GM12874 (cell line): ENCODE results near the gene PSMA5.

Source experiments
- CTCF ChIP-seq: IDR thresholded peaks from 2 replicates; pipeline ENCODE4 v1.5.1; 2011; ENCODE audit warnings: low read depth, mild to moderate bottlenecking, control low read depth, low read length, moderate library complexity; ENCODE audit not compliant: insufficient read depth

PSMA5 gene

GRCh38 chr1:109379907-109380306 is 46.3 kb downstream of the PSMA5 start:
- no peak for TF ChIP-seq CTCF

GRCh38 chr1:109379422-109379821 is 46.8 kb downstream of the PSMA5 start:
- no peak for TF ChIP-seq CTCF

GRCh38 chr1:109377698-109378097 is 48.5 kb downstream of the PSMA5 start:
- no peak for TF ChIP-seq CTCF

DNA sequence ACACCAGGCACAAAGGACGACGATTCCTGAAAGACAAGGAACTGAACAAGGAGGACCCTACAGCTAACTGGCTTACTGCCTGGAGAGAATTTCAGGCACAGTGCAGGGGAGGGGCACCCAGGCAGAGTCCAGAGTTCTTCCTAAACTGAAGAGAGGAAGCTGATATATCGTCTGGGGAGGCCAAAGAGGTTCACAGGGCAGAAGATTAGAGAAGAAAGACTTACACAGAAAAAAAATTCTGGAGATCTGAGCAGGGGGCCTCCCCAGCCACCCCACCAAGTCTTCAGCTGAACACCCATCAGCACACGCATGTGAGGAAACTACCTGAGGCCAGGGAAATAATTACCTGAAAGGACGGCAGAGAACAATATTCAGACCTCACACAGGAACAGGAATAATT is 53.1 kb downstream of the PSMA5 start:
- TF ChIP-seq CTCF = no peak

GRCh38 chr1:109372281-109372680 is 54.0 kb downstream of the PSMA5 start:
- TF ChIP-seq CTCF = no peak

DNA sequence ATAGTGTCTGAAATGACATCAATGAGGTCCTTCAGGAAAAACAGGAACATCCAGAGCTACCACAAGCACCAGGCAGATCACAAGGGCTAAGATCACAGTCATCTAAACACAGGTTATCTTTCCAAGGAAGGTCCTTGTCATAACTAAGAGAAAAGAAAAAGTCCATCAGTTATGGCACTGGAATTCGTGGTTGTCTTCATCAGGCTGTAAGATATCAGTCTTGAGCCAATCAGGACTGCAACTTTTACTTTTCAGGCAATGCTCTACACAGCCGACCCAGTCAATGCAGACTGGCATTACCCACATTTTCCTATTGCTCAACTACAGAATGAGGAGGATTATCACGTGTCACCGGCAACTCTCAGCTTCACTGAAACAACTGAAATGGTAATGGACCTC is 54.9 kb downstream of the PSMA5 start:
- TF ChIP-seq CTCF = no peak

DNA sequence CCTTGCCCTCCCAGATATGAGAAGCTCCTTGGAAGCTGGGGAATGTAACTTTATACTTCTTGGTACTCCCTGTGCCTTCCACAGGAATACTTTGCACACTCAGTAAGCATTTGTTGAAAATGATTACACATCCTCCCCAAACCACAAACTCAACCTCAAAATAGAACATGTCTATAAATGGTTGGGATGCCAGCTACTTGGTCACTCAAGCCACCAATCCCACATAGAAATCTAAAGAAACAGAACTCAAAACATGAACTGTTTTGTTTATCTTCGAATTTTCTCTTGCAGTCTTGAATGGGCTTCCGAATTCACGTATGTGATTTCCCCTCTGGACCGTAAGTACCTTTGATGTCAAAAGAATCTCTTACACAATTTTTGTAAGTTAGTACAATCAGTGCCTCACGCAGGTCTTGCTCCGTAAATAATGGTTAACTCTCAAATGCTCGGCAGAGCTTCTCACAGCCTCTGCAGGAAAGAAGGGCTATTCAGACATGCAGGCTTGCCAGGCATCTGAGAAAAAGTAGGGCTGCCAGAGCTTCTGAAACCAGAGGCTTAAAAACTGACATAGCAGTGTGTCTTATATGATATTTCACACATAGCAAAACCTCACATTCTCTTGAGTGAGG is 55.4 kb downstream of the PSMA5 start:
- TF ChIP-seq CTCF = no peak

DNA sequence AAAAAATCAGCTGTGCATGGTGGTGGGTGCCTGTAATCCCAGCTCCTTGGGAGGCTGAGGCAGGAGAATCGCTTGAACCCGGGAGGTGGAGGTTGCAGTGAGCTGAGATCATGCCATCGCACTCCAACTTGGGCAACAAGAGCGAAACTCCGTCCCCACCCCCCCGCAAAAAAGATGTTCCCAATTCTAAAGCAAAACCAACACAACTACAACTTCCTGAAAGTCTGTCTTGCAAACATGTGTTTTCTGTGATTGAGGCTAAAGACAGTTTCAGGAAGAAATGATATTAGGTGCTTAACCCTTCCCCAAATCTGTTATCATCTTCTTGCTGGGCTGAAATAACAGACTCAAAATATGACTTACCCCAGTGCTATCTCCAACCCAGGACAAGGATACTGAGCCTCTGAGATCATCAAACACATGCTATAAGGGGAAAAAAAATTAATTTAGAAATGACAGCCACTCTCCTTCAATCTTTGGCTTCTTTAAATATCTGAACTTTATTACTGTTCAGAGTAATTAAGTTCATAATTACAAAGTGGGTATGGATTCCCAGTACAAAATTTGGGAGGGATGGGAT is 57.0 kb downstream of the PSMA5 start:
- TF ChIP-seq CTCF = no peak
